ENCODE data around the gene PRR20C. TPM values are rescaled to one million over a fixed set of nuclear protein-coding genes. Genes with fewer than 3 reads are reported as not detected.

PRR20C gene
- not detected for total RNA-seq

DNA sequence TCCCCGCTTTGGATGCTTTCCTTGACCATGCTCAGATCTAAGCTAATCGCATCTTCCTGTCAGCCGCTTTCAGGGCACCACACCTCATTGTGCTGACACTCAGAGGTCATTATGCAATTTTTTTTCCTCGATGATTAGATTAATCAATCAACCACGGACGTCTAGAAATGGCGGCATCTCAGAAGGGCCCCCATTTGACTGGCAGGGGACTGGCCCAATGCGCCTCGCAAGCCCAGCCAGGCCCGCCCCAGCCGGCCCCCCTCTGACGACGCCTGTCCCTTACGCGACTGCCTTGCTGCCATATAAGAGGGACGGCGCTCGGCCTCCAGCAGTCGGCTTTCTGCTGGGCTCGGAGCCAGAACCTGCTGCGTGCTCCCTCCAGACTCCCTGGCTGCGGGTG lies at the start of gene PRR20C:
Gene PRR20C (plus strand): TSS at position 301 of the 400 bp plus-strand sequence. CDS start 387 bp downstream, outside the sequence.

DNA sequence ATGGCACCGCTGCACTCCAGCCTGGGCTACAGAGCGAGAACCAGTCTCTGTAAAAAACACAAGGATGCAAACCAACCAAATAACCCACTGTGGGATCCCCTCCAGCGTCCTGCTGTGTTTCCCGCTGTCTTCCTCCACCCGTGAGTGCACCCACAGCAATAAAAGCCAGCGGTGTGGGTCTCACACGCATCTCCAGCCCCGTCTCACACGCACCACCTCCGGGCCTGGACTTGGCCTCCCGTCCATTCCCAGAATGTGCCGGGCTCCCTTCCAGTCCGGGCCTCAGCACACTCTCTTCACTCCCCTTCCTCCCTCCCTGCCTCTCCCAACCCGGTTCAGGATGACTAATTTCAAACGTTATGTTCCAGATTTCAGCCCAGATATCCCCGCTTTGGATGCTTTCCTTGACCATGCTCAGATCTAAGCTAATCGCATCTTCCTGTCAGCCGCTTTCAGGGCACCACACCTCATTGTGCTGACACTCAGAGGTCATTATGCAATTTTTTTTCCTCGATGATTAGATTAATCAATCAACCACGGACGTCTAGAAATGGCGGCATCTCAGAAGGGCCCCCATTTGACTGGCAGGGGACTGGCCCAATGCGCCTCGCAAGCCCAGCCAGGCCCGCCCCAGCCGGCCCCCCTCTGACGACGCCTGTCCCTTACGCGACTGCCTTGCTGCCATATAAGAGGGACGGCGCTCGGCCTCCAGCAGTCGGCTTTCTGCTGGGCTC lies 13.5 kb upstream of the PRR20C start, which contains the start of gene PRR20A:
Gene PRR20A (plus strand): TSS at position 684 of the 734 bp plus-strand sequence. CDS start 387 bp downstream, outside the sequence.

DNA sequence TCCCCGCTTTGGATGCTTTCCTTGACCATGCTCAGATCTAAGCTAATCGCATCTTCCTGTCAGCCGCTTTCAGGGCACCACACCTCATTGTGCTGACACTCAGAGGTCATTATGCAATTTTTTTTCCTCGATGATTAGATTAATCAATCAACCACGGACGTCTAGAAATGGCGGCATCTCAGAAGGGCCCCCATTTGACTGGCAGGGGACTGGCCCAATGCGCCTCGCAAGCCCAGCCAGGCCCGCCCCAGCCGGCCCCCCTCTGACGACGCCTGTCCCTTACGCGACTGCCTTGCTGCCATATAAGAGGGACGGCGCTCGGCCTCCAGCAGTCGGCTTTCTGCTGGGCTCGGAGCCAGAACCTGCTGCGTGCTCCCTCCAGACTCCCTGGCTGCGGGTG lies 6.7 kb upstream of the PRR20C start, which contains the start of gene PRR20B:
Gene PRR20B (plus strand): TSS at position 301 of the 400 bp plus-strand sequence. CDS start 387 bp downstream, outside the sequence.

DNA sequence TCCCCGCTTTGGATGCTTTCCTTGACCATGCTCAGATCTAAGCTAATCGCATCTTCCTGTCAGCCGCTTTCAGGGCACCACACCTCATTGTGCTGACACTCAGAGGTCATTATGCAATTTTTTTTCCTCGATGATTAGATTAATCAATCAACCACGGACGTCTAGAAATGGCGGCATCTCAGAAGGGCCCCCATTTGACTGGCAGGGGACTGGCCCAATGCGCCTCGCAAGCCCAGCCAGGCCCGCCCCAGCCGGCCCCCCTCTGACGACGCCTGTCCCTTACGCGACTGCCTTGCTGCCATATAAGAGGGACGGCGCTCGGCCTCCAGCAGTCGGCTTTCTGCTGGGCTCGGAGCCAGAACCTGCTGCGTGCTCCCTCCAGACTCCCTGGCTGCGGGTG lies 6.5 kb downstream of the PRR20C start, which contains the start of gene PRR20D:
Gene PRR20D (plus strand): TSS at position 301 of the 400 bp plus-strand sequence. CDS start 387 bp downstream, outside the sequence.

DNA sequence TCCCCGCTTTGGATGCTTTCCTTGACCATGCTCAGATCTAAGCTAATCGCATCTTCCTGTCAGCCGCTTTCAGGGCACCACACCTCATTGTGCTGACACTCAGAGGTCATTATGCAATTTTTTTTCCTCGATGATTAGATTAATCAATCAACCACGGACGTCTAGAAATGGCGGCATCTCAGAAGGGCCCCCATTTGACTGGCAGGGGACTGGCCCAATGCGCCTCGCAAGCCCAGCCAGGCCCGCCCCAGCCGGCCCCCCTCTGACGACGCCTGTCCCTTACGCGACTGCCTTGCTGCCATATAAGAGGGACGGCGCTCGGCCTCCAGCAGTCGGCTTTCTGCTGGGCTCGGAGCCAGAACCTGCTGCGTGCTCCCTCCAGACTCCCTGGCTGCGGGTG lies 13.0 kb downstream of the PRR20C start, which contains the start of gene PRR20E:
Gene PRR20E (plus strand): TSS at position 301 of the 400 bp plus-strand sequence. CDS start 387 bp downstream, outside the sequence.

Small RNA genes within 50 kb of the gene (small RNA-seq; reads per million reads assigned to genes)
- not detected for gene PRR20FP

Other genes starting within 250 kb of the PRR20C start
- not detected for gene PRR20A, start 13.1 kb upstream of the PRR20C start, total RNA-seq
- gene PRR20B, start 6.6 kb upstream of the PRR20C start, total RNA-seq, result not detected
- not detected for gene PRR20D, start 6.6 kb downstream of the PRR20C start, total RNA-seq
- not detected for gene PRR20E, start 13.1 kb downstream of the PRR20C start, total RNA-seq